ENCODE data around the gene SHMT2. TPM values are rescaled to one million over a fixed set of nuclear protein-coding genes. Genes with fewer than 3 reads are reported as not detected.

The SHMT2 gene
- total and polyA plus RNA-seq, 9 of the 15 experiments (the other 6 are each of a cell fraction or from before 2014, with no cell fraction given): 46.1 to 319 (median 115) TPM

DNA sequence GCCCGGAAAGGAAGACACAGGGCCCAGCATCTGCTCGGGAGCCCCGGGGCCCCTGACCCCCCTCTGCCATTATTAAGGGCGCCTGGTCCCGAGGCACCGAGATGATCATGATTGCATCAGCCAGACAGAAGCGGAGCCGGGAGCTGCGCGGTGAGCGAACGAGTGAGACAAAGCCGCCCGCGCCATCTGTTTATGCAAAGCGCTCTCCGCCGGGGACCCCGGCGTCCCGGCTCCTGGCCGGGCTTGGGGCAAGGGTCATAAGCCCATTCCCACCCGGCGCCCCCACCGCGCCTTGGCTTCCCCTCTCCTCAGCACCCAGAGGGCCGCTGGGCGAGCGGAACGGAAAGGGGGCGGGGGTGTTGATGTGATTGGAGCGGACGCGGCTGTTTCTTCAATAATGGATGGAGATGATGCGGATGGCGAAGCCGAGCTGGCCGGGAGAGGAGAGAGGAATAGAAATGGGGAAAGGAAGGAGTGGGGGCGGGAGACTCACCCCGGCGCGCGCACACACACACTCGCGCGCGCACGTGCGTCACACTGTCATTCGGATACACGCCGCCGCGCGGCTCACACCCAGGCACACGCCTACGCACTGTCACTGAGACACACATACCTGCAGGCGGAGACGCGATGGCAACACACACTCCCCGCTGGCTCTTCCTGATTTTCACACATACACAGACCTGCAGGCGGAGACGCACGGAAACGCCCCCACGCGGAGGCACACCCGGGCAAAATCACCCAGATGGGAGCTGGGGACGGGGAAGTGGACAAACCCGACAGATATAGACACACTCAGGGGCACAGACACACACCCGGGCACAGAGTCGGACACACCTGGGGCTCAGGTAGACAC is 10.8 kb downstream of the SHMT2 start:
- in situ Hi-C loops (cut with MboI) (loop anchor here (5.0 kb wide), 1 partner anchor 33 kb away; no protein-coding TSS in a partner anchor), intact Hi-C loops (cut with micrococcal nuclease) (loop anchor here (5.0 to 10.0 kb wide), 3 partner anchors 43 to 163 kb away; partner anchors contain the start of genes LRP1 and NEMP1)
- Histone ChIP-seq H3K4me2 (ENCODE audit: insufficient read depth, low read length) (peak overlapping the region; percentile 84), H3K4me3 (peak overlapping the region; percentile 46), H2AFZ (ENCODE audit: low read depth, low read length) (peak overlapping the region; percentile 99), H3K9me3 (replicated peaks; ENCODE audit: control insufficient read depth, insufficient read depth, low read depth, low read length) (no peaks in the 10 kb centered on the region), H3K79me2 (ENCODE audit: control insufficient read depth, insufficient read depth, low read length) (no peaks in the 10 kb centered on the region), H3K4me1 (replicated peaks in 1 of 2; ENCODE audit: control insufficient read depth in 2 of 2, insufficient read depth in 2 of 2, low read length in 2 of 2) (peaks cover 45 to 83% of the 10 kb centered on the region in 2 experiments), H3K9me1 (ENCODE audit: control insufficient read depth, insufficient read depth, low read length) (no peaks in the 10 kb centered on the region), H3K27ac (ENCODE audit: extremely low read depth, low read depth, low read length) (no peak overlapping the region; the same call in 2 of the 3 replicates), H3K27me3 (ENCODE audit: control insufficient read depth in 2 of 2, insufficient read depth in 2 of 2, low read length in 2 of 2) (peaks cover 2 to 23% of the 10 kb centered on the region in 2 experiments; a peak in 3 of 5 replicates), H3K36me3 (ENCODE audit: control insufficient read depth, insufficient read depth, low read length) (peaks cover 6% of the 10 kb centered on the region; the same call in 1 of the 3 replicates), H4K20me1 (replicated peaks; ENCODE audit: control insufficient read depth, insufficient read depth, low read length) (peaks cover 8% of the 10 kb centered on the region), H3K9ac (ENCODE audit: insufficient read depth in 1 of 2, low read depth in 2 of 2, low read length in 2 of 2) (peak overlapping the region; percentile 63 to 84; a peak in 3 of 4 replicates)
- WGBS (ENCODE audit: insufficient coverage, low coverage, missing lambda C conversion rate): 3% methylated on average over 51 of the region's 72 CpGs
- DNase-seq (ENCODE audit: extremely low read depth in 1 of 4, low spot score in 3 of 4): peak; percentile 49 to 75 (median 73)
- ChIA-PET CTCF (ENCODE audit: low intra/inter-chr PET ratio) (interaction anchor here (0.5 to 6.6 kb wide), 8 partner anchors 20 to 232 kb away, joined by 3 to 186 read pairs (median 3); partner anchors contain the start of gene NXPH4), POLR2A (interaction anchor here (0.6 to 4.7 kb wide), 5 partner anchors 10 to 219 kb away, joined by 3 to 33 read pairs (median 3); partner anchors contain the start of gene SHMT2)
- FAIRE-seq: no peak
- BruUV-seq (replicated peaks): no TSS peak
- ATAC-seq: peak; percentile 1; the same call in 2 of the 3 replicates
- TF ChIP-seq KHSRP (IDR thresholded peaks at IDR 0.05) (no peak), USF2 (CRISPR knock-in tag; IDR thresholded peaks at IDR 0.05) (peak; percentile 19; the same call in 1 of the 2 replicates), SMARCA5 (IDR thresholded peaks at IDR 0.05) (no peak), TEAD4 (IDR thresholded peaks at IDR 0.05; ENCODE audit: low read length) (peak; percentile 33; the same call in 1 of the 2 replicates), TEAD4 (CRISPR knock-in tag; IDR thresholded peaks at IDR 0.05; ENCODE audit: borderline replicate concordance) (0 out of 2 replicates have a peak, but pooled peaks have one; percentile 32), TRIM25 (IDR thresholded peaks at IDR 0.05; ENCODE audit: borderline replicate concordance) (no peak), CEBPZ (IDR thresholded peaks at IDR 0.05; ENCODE audit: borderline replicate concordance, low read depth, low read length) (no peak), PTBP1 (IDR thresholded peaks at IDR 0.05; ENCODE audit: low read depth, low read length) (no peak)
- TF ChIP-seq, protein P1, sequence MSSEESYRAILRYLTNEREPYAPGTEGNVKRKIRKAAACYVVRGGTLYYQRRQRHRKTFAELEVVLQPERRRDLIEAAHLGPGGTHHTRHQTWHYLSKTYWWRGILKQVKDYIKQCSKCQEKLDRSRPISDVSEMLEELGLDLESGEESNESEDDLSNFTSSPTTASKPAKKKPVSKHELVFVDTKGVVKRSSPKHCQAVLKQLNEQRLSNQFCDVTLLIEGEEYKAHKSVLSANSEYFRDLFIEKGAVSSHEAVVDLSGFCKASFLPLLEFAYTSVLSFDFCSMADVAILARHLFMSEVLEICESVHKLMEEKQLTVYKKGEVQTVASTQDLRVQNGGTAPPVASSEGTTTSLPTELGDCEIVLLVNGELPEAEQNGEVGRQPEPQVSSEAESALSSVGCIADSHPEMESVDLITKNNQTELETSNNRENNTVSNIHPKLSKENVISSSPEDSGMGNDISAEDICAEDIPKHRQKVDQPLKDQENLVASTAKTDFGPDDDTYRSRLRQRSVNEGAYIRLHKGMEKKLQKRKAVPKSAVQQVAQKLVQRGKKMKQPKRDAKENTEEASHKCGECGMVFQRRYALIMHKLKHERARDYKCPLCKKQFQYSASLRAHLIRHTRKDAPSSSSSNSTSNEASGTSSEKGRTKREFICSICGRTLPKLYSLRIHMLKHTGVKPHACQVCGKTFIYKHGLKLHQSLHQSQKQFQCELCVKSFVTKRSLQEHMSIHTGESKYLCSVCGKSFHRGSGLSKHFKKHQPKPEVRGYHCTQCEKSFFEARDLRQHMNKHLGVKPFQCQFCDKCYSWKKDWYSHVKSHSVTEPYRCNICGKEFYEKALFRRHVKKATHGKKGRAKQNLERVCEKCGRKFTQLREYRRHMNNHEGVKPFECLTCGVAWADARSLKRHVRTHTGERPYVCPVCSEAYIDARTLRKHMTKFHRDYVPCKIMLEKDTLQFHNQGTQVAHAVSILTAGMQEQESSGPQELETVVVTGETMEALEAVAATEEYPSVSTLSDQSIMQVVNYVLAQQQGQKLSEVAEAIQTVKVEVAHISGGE (CRISPR knock-in tag; IDR thresholded peaks at IDR 0.05): no peak

All from K562 (cell line).